Epithelial cell of proximal tubule (primary cell): ENCODE results near the gene NME9. TPM values are rescaled to one million over a fixed set of nuclear protein-coding genes. Genes with fewer than 3 reads are reported as not detected.
A peak's percentile ranks its signal among the peaks of the same experiment; 100 is the strongest.

Experiments
- DNase-seq: peaks from one replicate; pipeline ENCODE4 v3.0.0-alpha.2; 2011; ENCODE audit warnings: low read depth
- H3K4me3 ChIP-seq: 2 replicates; pipeline ENCODE4 v1.5.1; 2011; ENCODE audit warnings: low read depth, mild to moderate bottlenecking, low read length
- total RNA-seq: library from RNA; depleted of rRNA; stranded (reverse); fragments of >200 nt; gene quantifications from 2 replicates; pipeline ENCODE4 v1.2.3, GENCODE V29; 2015
- TF ChIP-seq, protein P1 (sequence below): conservative IDR thresholded peaks from 2 replicates; pipeline ENCODE4 v1.5.1; 2012; ENCODE audit warnings: low read depth, mild to moderate bottlenecking, low read length

The NME9 gene
- total RNA-seq, 1 donor from 2014 or later: not detected

GRCh38 chr3:138362538-138362937 is 32.9 kb upstream of the NME9 start:
- TF ChIP-seq, protein P1, sequence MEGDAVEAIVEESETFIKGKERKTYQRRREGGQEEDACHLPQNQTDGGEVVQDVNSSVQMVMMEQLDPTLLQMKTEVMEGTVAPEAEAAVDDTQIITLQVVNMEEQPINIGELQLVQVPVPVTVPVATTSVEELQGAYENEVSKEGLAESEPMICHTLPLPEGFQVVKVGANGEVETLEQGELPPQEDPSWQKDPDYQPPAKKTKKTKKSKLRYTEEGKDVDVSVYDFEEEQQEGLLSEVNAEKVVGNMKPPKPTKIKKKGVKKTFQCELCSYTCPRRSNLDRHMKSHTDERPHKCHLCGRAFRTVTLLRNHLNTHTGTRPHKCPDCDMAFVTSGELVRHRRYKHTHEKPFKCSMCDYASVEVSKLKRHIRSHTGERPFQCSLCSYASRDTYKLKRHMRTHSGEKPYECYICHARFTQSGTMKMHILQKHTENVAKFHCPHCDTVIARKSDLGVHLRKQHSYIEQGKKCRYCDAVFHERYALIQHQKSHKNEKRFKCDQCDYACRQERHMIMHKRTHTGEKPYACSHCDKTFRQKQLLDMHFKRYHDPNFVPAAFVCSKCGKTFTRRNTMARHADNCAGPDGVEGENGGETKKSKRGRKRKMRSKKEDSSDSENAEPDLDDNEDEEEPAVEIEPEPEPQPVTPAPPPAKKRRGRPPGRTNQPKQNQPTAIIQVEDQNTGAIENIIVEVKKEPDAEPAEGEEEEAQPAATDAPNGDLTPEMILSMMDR: no peak
- DNase-seq: no peak
- H3K4me3 ChIP-seq: no peak overlapping the region

DNA sequence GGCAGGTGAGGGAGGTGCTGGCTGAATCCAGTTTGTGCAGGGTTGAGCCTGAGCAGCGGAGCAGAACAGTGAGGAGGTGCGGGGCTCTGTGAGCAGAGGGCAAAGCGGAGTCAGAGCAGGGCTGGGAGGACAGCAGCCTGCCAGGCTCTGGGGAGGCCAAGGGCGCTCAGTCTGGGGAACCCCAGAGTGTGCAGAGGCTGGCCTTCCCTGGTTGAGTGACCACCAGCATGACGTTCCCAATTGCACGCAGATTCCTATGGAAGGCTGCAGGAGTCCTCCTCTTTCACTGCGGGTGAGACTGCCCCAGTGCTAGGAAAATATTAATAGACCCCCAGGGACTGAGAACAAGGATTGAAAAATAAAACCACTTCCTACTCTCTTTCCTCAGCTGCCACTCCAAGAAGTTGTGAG is 31.9 kb upstream of the NME9 start:
- H3K4me3 ChIP-seq: peak overlapping the region; percentile 16
- peak; percentile 84 for DNase-seq
- TF ChIP-seq, protein P1: no peak

GRCh38 chr3:138360869-138361525 is 31.3 kb upstream of the NME9 start:
- no peak for DNase-seq
- H3K4me3 ChIP-seq: no peak overlapping the region
- TF ChIP-seq, protein P1: no peak

GRCh38 chr3:138359919-138360868 is 30.5 kb upstream of the NME9 start:
- no peak overlapping the region for H3K4me3 ChIP-seq
- TF ChIP-seq, protein P1: no peak
- no peak for DNase-seq

DNA sequence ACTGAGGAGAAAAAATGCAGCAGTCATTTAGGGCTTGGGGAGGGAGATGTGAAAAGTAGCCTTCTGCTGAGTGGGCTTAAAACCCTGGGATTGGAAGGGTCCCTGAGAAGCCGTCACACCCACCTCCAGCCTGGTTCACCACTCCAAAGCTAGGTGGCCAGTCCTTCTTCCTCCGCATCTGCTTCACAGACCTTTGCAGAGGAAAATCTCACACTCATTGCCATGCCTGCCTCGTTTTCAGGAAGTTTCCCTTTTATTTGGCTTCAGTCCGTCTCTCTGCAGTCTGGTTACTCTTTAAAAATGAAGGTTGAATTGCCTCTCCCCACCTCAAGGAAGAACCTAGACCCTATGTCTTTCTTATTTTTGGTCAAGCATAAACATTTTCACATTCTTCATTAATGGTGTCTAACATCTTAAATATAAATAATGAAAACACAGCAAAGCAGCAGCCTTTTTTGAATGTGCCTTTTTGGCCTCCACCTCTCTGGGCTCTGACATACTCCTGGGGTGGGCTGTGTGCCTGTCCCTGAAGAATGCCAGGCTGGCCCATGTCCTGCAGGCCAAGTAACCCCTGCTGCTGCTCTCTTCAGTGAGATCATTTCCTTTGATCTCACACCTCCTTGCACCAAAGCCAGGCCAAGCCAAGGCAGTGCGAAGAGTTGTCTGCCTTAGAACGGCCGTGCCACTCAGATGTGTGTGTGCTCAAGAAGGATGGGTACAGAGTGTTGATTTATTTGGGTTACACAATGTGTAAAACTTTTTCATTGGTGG is 29.7 kb upstream of the NME9 start:
- no peak overlapping the region for H3K4me3 ChIP-seq
- TF ChIP-seq, protein P1: no peak
- DNase-seq: no peak

DNA sequence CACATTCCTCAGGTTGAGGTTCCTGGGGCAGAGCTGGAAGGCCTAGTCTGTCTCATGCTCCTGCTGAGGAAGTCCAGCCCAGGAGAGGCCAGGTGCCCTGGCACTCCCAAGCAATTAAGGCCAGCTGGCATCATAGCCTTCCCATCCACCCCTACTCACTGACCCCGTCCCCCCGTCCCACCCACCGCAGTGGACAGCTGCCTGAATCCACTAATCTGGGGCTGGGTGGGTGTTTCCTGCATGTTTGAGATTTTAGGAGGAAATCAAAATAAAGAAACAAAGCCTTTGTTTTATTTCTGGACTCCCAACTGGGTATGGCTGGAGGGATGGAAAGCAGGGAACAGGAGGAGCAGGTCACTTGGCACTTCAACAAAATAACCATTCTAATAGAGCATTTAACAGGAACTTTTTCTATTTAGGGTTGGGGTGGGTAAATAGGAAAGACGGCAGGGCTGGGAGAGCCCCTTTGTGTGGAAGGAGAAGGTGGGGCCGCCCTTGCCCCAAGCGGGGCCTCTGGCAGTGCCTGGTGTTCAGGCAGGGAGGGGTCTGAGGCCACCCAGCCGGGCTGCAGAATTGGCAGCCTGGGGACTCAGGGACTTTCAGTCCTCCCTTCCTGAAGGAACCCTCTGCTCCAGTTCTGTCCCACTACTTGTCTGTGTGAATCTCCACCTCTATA is 27.2 kb upstream of the NME9 start:
- DNase-seq: no peak
- TF ChIP-seq, protein P1: no peak
- H3K4me3 ChIP-seq: no peak overlapping the region
